ENCODE results near the gene SPATA20.

Gene SPATA20

GRCh38 chr17:50581316-50581715 lies 34.3 kb downstream of the SPATA20 start:
- no peak for DNase-seq

- no peak for DNase-seq
These were observed 35.8 kb downstream of the SPATA20 start for GRCh38 chr17:50582741-50583140.

- DNase-seq, result no peak
These were observed 36.7 kb downstream of the SPATA20 start for GRCh38 chr17:50583641-50584040.

- no peak for DNase-seq
These were observed 37.1 kb downstream of the SPATA20 start for GRCh38 chr17:50584116-50584515.

- DNase-seq, result no peak
These were observed 37.8 kb downstream of the SPATA20 start for GRCh38 chr17:50584749-50585148.

- no peak for DNase-seq
These were observed 38.4 kb downstream of the SPATA20 start for GRCh38 chr17:50585346-50585745.

GRCh38 chr17:50585891-50586290 lies 38.9 kb downstream of the SPATA20 start:
- DNase-seq, result no peak

- no peak for DNase-seq
These were observed 39.7 kb downstream of the SPATA20 start for GRCh38 chr17:50586421-50587247.

- DNase-seq, result no peak
These were observed 40.6 kb downstream of the SPATA20 start for GRCh38 chr17:50587571-50587970.

GRCh38 chr17:50588391-50589049 lies 41.5 kb downstream of the SPATA20 start:
- DNase-seq, result no peak

- no peak for DNase-seq
These were observed 42.2 kb downstream of the SPATA20 start for GRCh38 chr17:50589095-50589705.

- DNase-seq, result no peak
These were observed 44.2 kb downstream of the SPATA20 start for GRCh38 chr17:50590946-50591737.

GRCh38 chr17:50593321-50593720 lies 46.3 kb downstream of the SPATA20 start:
- DNase-seq, result no peak

- no peak for DNase-seq
These were observed 47.3 kb downstream of the SPATA20 start for GRCh38 chr17:50594128-50594823.

GRCh38 chr17:50594892-50595291 lies 47.9 kb downstream of the SPATA20 start:
- no peak for DNase-seq

- DNase-seq, result no peak
These were observed 49.4 kb downstream of the SPATA20 start for GRCh38 chr17:50596191-50597037.

- no peak for DNase-seq
These were observed 51.5 kb downstream of the SPATA20 start for GRCh38 chr17:50598487-50598886.

GRCh38 chr17:50599606-50600005 lies 52.6 kb downstream of the SPATA20 start:
- DNase-seq, result no peak

- no peak for DNase-seq
These were observed 54.9 kb downstream of the SPATA20 start for GRCh38 chr17:50601823-50602375.

- DNase-seq, result no peak
These were observed 55.9 kb downstream of the SPATA20 start for GRCh38 chr17:50602836-50603235.

GRCh38 chr17:50603340-50603739 lies 56.4 kb downstream of the SPATA20 start:
- DNase-seq, result no peak

Measured in stimulated activated CD8-positive, alpha-beta memory T cell treated with anti-CD3 and anti-CD28 coated beads, Interleukin-4, amount 100 ng/mL, for 48 hours (primary cell).